IPS-11a (cell line): Measurements from ENCODE around the gene SLC2A13.
A peak's percentile ranks its signal among the peaks of the same experiment; 100 is the strongest.

Source experiments
- H3K4me3 ChIP-seq: one replicate; pipeline ENCODE4 v1.5.1; 2013; ENCODE audit warnings: low read depth, low read length, control low read depth

Gene SLC2A13

GRCh38 chr12:40105515-40106201, at the start of gene SLC2A13:
Gene SLC2A13, minus strand, starts transcription at chr12:40106081. Its CDS starts 273 bp downstream, at chr12:40105808.
- H3K4me3 ChIP-seq, result peak within 1 kb of the TSS; percentile 61

GRCh38 chr12:40154381-40154780, 48.5 kb upstream of the SLC2A13 start:
- H3K4me3 ChIP-seq, result no peak overlapping the region

- H3K4me3 ChIP-seq, result no peak overlapping the region
These were observed 47.6 kb upstream of the SLC2A13 start for GRCh38 chr12:40153432-40153831.

GRCh38 chr12:40152783-40153383, 47.0 kb upstream of the SLC2A13 start:
- H3K4me3 ChIP-seq, result no peak overlapping the region

GRCh38 chr12:40149673-40150260, 43.9 kb upstream of the SLC2A13 start:
- H3K4me3 ChIP-seq, result no peak overlapping the region

- H3K4me3 ChIP-seq, result no peak overlapping the region
These were observed 41.2 kb upstream of the SLC2A13 start for GRCh38 chr12:40146800-40147797.

- no peak overlapping the region for H3K4me3 ChIP-seq
These were observed 40.0 kb upstream of the SLC2A13 start for GRCh38 chr12:40145896-40146295.

GRCh38 chr12:40144023-40144422, 38.1 kb upstream of the SLC2A13 start:
- H3K4me3 ChIP-seq, result no peak overlapping the region

- H3K4me3 ChIP-seq, result no peak overlapping the region
These were observed 36.3 kb upstream of the SLC2A13 start for GRCh38 chr12:40142001-40142744.

- no peak overlapping the region for H3K4me3 ChIP-seq
These were observed 32.6 kb upstream of the SLC2A13 start for GRCh38 chr12:40138526-40138925.

- H3K4me3 ChIP-seq, result no peak overlapping the region
These were observed 31.4 kb upstream of the SLC2A13 start for GRCh38 chr12:40137252-40137651.

GRCh38 chr12:40127408-40127807, 21.5 kb upstream of the SLC2A13 start:
- no peak overlapping the region for H3K4me3 ChIP-seq

GRCh38 chr12:40123496-40123895, 17.6 kb upstream of the SLC2A13 start:
- no peak overlapping the region for H3K4me3 ChIP-seq

GRCh38 chr12:40122842-40123241, 17.0 kb upstream of the SLC2A13 start:
- no peak overlapping the region for H3K4me3 ChIP-seq

GRCh38 chr12:40117818-40118217, 11.9 kb upstream of the SLC2A13 start:
- H3K4me3 ChIP-seq, result no peak overlapping the region

- H3K4me3 ChIP-seq, result no peak overlapping the region
These were observed 4.7 kb upstream of the SLC2A13 start for GRCh38 chr12:40110586-40110985.

- no peak overlapping the region for H3K4me3 ChIP-seq
These were observed 2.1 kb upstream of the SLC2A13 start for GRCh38 chr12:40107803-40108620.

- no peak overlapping the region for H3K4me3 ChIP-seq
These were observed 1.4 kb upstream of the SLC2A13 start for GRCh38 chr12:40107098-40107802.

GRCh38 chr12:40106655-40107054, 774 bp upstream of the SLC2A13 start:
- no peak overlapping the region for H3K4me3 ChIP-seq
